ENCODE measurements around the gene APOC1. TPM values are rescaled to one million over a fixed set of nuclear protein-coding genes. Genes with fewer than 3 reads are reported as not detected.
"Not testable (repeated sequence)": the region's sequence is repeated elsewhere in the genome, so short reads cannot be mapped to it uniquely, and the experiment has no call there.

Gene APOC1
- total and polyA plus RNA-seq, 5 donors from 2014 or later: not detected

DNA sequence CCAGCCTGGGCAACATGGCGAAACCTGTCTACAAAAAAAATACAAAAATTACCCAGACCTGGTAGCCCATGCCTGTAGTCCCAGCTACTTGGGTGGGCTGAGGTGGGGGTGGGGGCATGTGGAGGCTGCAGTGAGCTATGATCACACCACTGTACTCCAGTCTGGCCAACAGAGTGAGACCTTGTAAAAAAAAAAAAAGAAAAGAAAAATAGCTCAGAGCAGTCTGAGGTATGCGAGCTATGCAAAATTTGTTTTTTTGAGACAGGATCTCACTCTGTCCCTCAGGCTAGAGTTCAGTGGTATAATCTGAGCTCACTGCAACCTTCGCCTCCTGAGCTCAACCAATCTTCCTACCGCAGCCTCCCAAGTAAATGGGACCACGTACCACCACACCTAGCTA lies 30.5 kb upstream of the APOC1 start:
- Histone ChIP-seq H3K27ac (ENCODE audit: insufficient read depth, low read length, poor library complexity, severe bottlenecking) (no peak overlapping the region), H3K27me3 (ENCODE audit: control insufficient read depth, insufficient read depth, low read length) (no peaks in the 10 kb centered on the region), H3K4me1 (ENCODE audit: control insufficient read depth, insufficient read depth, low read length, poor library complexity, severe bottlenecking) (no peaks in the 10 kb centered on the region), H3K4me3 (ENCODE audit: low read depth, low read length) (no peak overlapping the region), H3K36me3 (ENCODE audit: control insufficient read depth, insufficient read depth, low read length) (no peaks in the 10 kb centered on the region), H3K9me3 (ENCODE audit: control insufficient read depth in 2 of 2, low read length in 2 of 2) (no peaks in the 10 kb centered on the region)
- no peak for DNase-seq
- Mint-ChIP-seq H3K36me3 (no peaks in the 10 kb centered on the region), H3K27ac (no peak overlapping the region), H3K9me3 (no peaks in the 10 kb centered on the region), H3K4me1 (peaks cover 0 to 3% (median under 1%) of the 10 kb centered on the region in 4 donors), H3K27me3 (peaks cover 8% of the 10 kb centered on the region), H3K4me3 (no peak overlapping the region)
- ATAC-seq (ENCODE audit: low read depth in 2 of 2): no peak

DNA sequence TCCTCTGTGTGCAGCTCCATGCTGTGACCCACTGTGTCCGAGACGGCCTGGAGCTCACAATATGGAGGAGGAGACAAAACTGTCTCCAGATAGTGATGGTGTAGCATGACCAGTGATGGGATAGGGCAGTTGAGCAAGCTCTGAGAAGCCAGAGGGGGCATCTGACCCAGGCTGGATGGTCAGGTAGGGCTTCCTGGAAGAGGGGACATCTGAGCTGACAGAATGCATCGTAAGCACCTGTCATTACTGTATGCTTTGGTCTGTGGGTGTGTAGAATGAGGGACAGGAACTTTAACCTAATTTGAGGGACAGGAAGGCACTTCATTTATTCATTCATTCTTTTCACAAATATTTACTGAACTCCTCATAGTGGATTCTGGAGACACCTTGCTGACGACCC lies 29.8 kb upstream of the APOC1 start:
- Histone ChIP-seq H3K27me3 (ENCODE audit: control insufficient read depth, insufficient read depth, low read length) (no peaks in the 10 kb centered on the region), H3K4me3 (ENCODE audit: low read depth, low read length) (no peak overlapping the region), H3K4me1 (ENCODE audit: control insufficient read depth, insufficient read depth, low read length, poor library complexity, severe bottlenecking) (peaks cover 2% of the 10 kb centered on the region), H3K27ac (ENCODE audit: insufficient read depth, low read length, poor library complexity, severe bottlenecking) (no peak overlapping the region), H3K9me3 (ENCODE audit: control insufficient read depth in 2 of 2, low read length in 2 of 2) (no peaks in the 10 kb centered on the region), H3K36me3 (ENCODE audit: control insufficient read depth, insufficient read depth, low read length) (no peaks in the 10 kb centered on the region)
- Mint-ChIP-seq H3K4me3 (peak overlapping the region in 1 of 4 donors; percentile 52), H3K4me1 (peaks cover 0 to 6% (median 4%) of the 10 kb centered on the region in 4 donors), H3K36me3 (no peaks in the 10 kb centered on the region), H3K27ac (no peak overlapping the region), H3K9me3 (peaks cover 0 to 2% (median 0%) of the 10 kb centered on the region in 7 donors), H3K27me3 (peaks cover 8% of the 10 kb centered on the region)
- no peak for ATAC-seq (ENCODE audit: low read depth in 2 of 2)
- no peak for DNase-seq

DNA sequence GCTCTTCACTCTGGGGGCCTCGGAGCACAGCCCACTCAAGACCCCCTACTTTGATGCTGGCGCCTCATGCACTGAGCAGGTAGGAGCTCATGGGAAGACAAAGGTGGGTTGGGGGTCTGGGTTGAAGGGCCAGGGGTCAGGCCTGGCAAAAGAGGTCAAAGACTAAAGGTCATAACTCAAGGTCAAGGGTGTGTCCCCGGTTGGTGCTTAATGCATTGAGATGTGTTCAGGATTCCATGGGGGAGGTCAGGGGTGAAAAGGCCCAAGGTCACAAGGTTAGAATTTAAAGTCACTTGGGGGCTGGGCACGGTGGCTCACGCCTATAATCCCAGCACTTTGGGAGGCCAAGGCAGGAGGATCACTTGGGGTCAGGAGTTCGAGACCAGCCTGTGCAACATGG lies 28.3 kb upstream of the APOC1 start:
- no peak overlapping the region for H3K27ac ChIP-seq (ENCODE audit: insufficient read depth, low read length, poor library complexity, severe bottlenecking)
- H3K36me3 ChIP-seq (ENCODE audit: control insufficient read depth, insufficient read depth, low read length): no peaks in the 10 kb centered on the region
- no peak for ATAC-seq (ENCODE audit: low read depth in 2 of 2)
- H3K9me3 ChIP-seq (ENCODE audit: control insufficient read depth in 2 of 2, low read length in 2 of 2): no peaks in the 10 kb centered on the region
- Mint-ChIP-seq H3K27me3 (peaks cover 13% of the 10 kb centered on the region), H3K9me3 (peaks cover 0 to 2% (median 0%) of the 10 kb centered on the region in 7 donors), H3K4me3 (no peak overlapping the region), H3K36me3 (no peaks in the 10 kb centered on the region), H3K27ac (peak overlapping the region in 1 of 3 donors; percentile 9), H3K4me1 (peaks cover 0 to 14% (median 8%) of the 10 kb centered on the region in 4 donors)
- H3K4me3 ChIP-seq (ENCODE audit: low read depth, low read length): no peak overlapping the region
- DNase-seq: no peak
- H3K27me3 ChIP-seq (ENCODE audit: control insufficient read depth, insufficient read depth, low read length): no peaks in the 10 kb centered on the region
- H3K4me1 ChIP-seq (ENCODE audit: control insufficient read depth, insufficient read depth, low read length, poor library complexity, severe bottlenecking): peaks cover 9% of the 10 kb centered on the region

DNA sequence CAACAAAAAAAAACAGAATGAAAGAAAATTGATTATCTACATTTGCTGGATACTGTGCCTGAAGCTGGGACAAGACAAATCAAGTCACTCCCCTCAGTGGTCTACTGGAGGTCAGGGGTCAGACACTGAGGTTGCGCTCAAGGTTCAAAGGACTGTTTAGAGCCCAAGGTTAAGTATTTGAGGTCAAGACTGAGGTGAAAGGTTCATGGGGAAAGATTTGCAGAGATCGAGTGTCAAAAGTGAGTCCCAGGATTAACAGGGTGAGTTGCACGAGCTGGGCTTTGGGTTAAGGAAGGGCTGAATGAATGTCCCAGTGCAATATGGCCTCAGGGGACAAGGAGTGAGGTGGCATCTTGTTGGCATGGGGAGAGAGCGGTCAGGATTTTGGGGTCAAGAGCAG lies 26.8 kb upstream of the APOC1 start:
- Histone ChIP-seq H3K4me3 (ENCODE audit: low read depth, low read length) (no peak overlapping the region), H3K9me3 (ENCODE audit: control insufficient read depth in 2 of 2, low read length in 2 of 2) (no peaks in the 10 kb centered on the region), H3K27ac (ENCODE audit: insufficient read depth, low read length, poor library complexity, severe bottlenecking) (no peak overlapping the region), H3K27me3 (ENCODE audit: control insufficient read depth, insufficient read depth, low read length) (no peaks in the 10 kb centered on the region), H3K4me1 (ENCODE audit: control insufficient read depth, insufficient read depth, low read length, poor library complexity, severe bottlenecking) (peaks cover 19% of the 10 kb centered on the region), H3K36me3 (ENCODE audit: control insufficient read depth, insufficient read depth, low read length) (no peaks in the 10 kb centered on the region)
- Mint-ChIP-seq H3K4me1 (peaks cover 0 to 25% (median 18%) of the 10 kb centered on the region in 4 donors), H3K36me3 (peaks cover 5% of the 10 kb centered on the region), H3K4me3 (peak overlapping the region in 1 of 4 donors; percentile 53), H3K9me3 (peaks cover 0 to 2% (median 0%) of the 10 kb centered on the region in 7 donors), H3K27ac (peak overlapping the region in 2 of 3 donors; percentile 9 to 87), H3K27me3 (peaks cover 13% of the 10 kb centered on the region)
- DNase-seq (no peak), ATAC-seq (ENCODE audit: low read depth in 2 of 2) (no peak)

DNA sequence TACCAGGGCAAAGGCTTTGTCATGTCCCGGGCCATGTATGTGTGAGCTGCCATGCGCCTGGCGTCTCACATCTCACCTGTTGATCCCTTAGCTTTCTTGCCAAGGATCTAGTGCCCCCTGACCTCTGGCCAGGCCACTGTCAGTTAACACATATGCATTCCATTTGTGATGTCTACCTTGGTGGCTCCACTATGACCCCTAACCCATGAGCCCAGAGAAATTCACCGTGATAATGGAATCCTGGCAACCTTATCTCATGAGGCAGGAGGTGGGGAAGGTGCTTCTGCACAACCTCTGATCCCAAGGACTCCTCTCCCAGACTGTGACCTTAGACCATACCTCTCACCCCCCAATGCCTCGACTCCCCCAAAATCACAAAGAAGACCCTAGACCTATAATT lies 26.1 kb upstream of the APOC1 start:
- not testable (repeated sequence) for DNase-seq; H3K9me3 ChIP-seq (ENCODE audit: control insufficient read depth in 2 of 2, low read length in 2 of 2); H3K4me3 ChIP-seq (ENCODE audit: low read depth, low read length); ATAC-seq (ENCODE audit: low read depth in 2 of 2); H3K27ac ChIP-seq (ENCODE audit: insufficient read depth, low read length, poor library complexity, severe bottlenecking); H3K36me3 ChIP-seq (ENCODE audit: control insufficient read depth, insufficient read depth, low read length); H3K27me3 ChIP-seq (ENCODE audit: control insufficient read depth, insufficient read depth, low read length); H3K9me3 Mint-ChIP-seq; H3K36me3 Mint-ChIP-seq
- Mint-ChIP-seq H3K27me3 (peaks cover 13% of the 10 kb centered on the region), H3K27ac (peak overlapping the region in 1 of 3 donors; percentile 65), H3K4me3 (peak overlapping the region in 1 of 4 donors; percentile 48), H3K4me1 (peaks cover 0 to 31% (median 22%) of the 10 kb centered on the region in 4 donors)
- H3K4me1 ChIP-seq (ENCODE audit: control insufficient read depth, insufficient read depth, low read length, poor library complexity, severe bottlenecking): peaks cover 19% of the 10 kb centered on the region

DNA sequence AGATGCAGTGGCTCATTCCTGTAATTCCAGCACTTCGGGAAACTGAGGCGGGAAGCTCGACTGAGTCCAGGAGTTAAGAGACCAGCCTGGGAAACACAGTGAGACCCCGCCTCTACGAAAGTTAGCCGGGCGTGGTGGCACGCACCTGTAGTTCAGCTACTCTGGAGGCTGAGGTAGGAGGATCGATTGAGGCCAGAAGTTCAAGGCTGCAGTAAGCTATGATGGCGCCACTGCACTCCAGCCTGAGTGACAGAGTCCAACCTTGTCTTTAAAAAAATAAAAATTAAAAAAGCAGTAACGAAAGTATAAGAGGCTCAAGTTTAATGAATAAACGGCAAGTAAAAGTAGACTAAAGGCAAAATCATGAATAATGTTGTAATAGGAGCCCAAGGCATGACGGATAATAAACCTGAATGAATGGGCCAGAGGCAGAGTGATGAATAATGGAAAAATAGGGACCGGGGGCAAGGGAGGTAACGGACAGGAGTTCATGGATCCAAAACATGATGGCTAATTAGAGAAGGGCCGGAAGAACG lies 24.5 kb upstream of the APOC1 start:
- H3K36me3 ChIP-seq (ENCODE audit: control insufficient read depth, insufficient read depth, low read length): peaks cover 18% of the 10 kb centered on the region
- peaks cover 9% of the 10 kb centered on the region for H3K27me3 Mint-ChIP-seq
- peak overlapping the region; percentile 86 to 92 (median 89) for H3K4me3 Mint-ChIP-seq
- no peaks in the 10 kb centered on the region for H3K27me3 ChIP-seq (ENCODE audit: control insufficient read depth, insufficient read depth, low read length)
- peak overlapping the region; percentile 98 for H3K27ac ChIP-seq (ENCODE audit: insufficient read depth, low read length, poor library complexity, severe bottlenecking)
- no peak for ATAC-seq (ENCODE audit: low read depth in 2 of 2)
- H3K27ac Mint-ChIP-seq: peak overlapping the region; percentile 61 to 97 (median 92)
- peaks cover 15% of the 10 kb centered on the region for H3K36me3 Mint-ChIP-seq
- H3K9me3 ChIP-seq (ENCODE audit: control insufficient read depth in 2 of 2, low read length in 2 of 2): no peaks in the 10 kb centered on the region
- peaks cover 0 to 38% (median 23%) of the 10 kb centered on the region in 4 donors for H3K4me1 Mint-ChIP-seq
- no peak for DNase-seq
- H3K4me1 ChIP-seq (ENCODE audit: control insufficient read depth, insufficient read depth, low read length, poor library complexity, severe bottlenecking): peaks cover 19% of the 10 kb centered on the region
- H3K9me3 Mint-ChIP-seq: peaks cover 0 to 2% (median 0%) of the 10 kb centered on the region in 7 donors
- peak overlapping the region; percentile 96 for H3K4me3 ChIP-seq (ENCODE audit: low read depth, low read length)

DNA sequence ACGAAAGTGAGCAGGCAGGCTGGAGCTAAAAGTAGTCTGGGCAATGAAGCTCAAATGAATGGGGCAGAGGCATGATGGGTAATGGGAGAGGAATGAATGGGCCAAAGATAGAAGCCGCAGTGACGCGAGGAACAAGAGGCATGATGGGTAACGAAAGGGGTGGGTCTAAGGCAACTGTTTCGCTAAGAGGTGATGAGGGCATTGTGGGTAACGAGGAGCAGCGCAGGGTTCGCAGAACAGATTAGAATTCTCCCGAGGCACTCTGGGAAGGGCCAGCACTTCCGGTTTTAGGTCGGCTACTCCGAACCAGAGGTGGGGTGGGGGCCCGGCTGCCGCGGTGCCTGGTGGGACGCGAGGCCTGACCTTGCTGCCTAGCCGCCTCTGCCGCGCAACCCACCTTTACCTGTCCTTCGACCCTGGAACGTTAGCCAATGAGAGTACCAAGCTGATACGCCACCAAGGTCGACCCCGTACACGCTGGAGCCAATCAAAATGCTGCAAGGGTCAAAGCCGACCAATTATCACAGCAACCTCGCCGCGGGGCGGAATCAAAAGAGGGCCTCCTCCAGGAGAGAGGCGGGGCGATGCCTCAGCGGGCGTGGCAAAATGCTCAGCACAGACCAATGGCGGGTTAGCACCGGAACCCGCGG lies 23.9 kb upstream of the APOC1 start:
- peak; percentile 82 for ATAC-seq (ENCODE audit: low read depth in 2 of 2)
- Histone ChIP-seq H3K4me1 (ENCODE audit: control insufficient read depth, insufficient read depth, low read length, poor library complexity, severe bottlenecking) (peaks cover 19% of the 10 kb centered on the region), H3K27ac (ENCODE audit: insufficient read depth, low read length, poor library complexity, severe bottlenecking) (peak overlapping the region; percentile 98), H3K36me3 (ENCODE audit: control insufficient read depth, insufficient read depth, low read length) (peaks cover 22% of the 10 kb centered on the region), H3K27me3 (ENCODE audit: control insufficient read depth, insufficient read depth, low read length) (no peaks in the 10 kb centered on the region), H3K4me3 (ENCODE audit: low read depth, low read length) (peak overlapping the region; percentile 96), H3K9me3 (ENCODE audit: control insufficient read depth in 2 of 2, low read length in 2 of 2) (no peaks in the 10 kb centered on the region)
- Mint-ChIP-seq H3K9me3 (peaks cover 0 to 2% (median 0%) of the 10 kb centered on the region in 7 donors), H3K27me3 (peaks cover 9% of the 10 kb centered on the region), H3K36me3 (peaks cover 17% of the 10 kb centered on the region), H3K4me3 (peak overlapping the region; percentile 86 to 92 (median 89)), H3K27ac (peak overlapping the region; percentile 61 to 97 (median 92)), H3K4me1 (peaks cover 0 to 40% (median 25%) of the 10 kb centered on the region in 4 donors)
- DNase-seq: peak in 2 of 3 donors; percentile 100

Data from CD4-positive, CD25-positive, alpha-beta regulatory T cell (primary cell).